SU-DHL-6 (cell line): ENCODE results near the gene SOCS3.

Experiments used
- H2AFZ ChIP-seq: fragments of 200-600 bp; sonication (generic); 2 replicates; pipeline ENCODE4 v1.6.1; 2014; ENCODE audit warnings: low read depth, mild to moderate bottlenecking, moderate library complexity, mixed read lengths, antibody characterized with exemption, low read length; ENCODE audit not compliant: severe bottlenecking
- H3F3A ChIP-seq: fragments of 200-600 bp; shearing (Covaris generic); 2 replicates; pipeline ENCODE4 v1.6.0; 2016; ENCODE audit warnings: antibody characterized with exemption, mild to moderate bottlenecking; ENCODE audit not compliant: insufficient read depth
- H3K27ac ChIP-seq: fragments of 200-600 bp; sonication (generic); 2 replicates; pipeline ENCODE4 v1.5.1; 2016; ENCODE audit warnings: low read depth, mild to moderate bottlenecking, low read length, moderate library complexity, mixed read lengths
- H3K27me3 ChIP-seq: fragments of 200-600 bp; sonication (generic), shearing (Covaris generic); 2 replicates; pipeline ENCODE4 v1.6.0; 2014; ENCODE audit warnings: mild to moderate bottlenecking, low read length
- H3K36me3 ChIP-seq: fragments of 200-600 bp; sonication (generic); 2 replicates; pipeline ENCODE4 v1.6.1; 2014; ENCODE audit warnings: mild to moderate bottlenecking, low read length, mixed read lengths
- H3K4me2 ChIP-seq: fragments of 300-600, 200-600 bp; shearing (Covaris generic), sonication (generic); 2 replicates; pipeline ENCODE4 v1.6.0; 2014; ENCODE audit warnings: low read length, low read depth, mild to moderate bottlenecking; ENCODE audit not compliant: poor library complexity, severe bottlenecking
- H3K4me3 ChIP-seq: fragments of 200-600 bp; sonication (generic); 2 replicates; pipeline ENCODE4 v1.5.1; 2014; ENCODE audit warnings: antibody characterized with exemption, low read length, mild to moderate bottlenecking, mixed read lengths; ENCODE audit not compliant: insufficient read depth, poor library complexity, severe bottlenecking
- H3K79me2 ChIP-seq: fragments of 200-600 bp; sonication (generic); 2 replicates; pipeline ENCODE4 v1.6.1; 2014; ENCODE audit warnings: mild to moderate bottlenecking, low read length, moderate library complexity; ENCODE audit not compliant: insufficient read depth
- H3K9ac ChIP-seq: fragments of 200-600 bp; sonication (generic); 2 replicates; pipeline ENCODE4 v1.7.0; 2014; ENCODE audit warnings: mild to moderate bottlenecking, low read length
- H3K9me2 ChIP-seq: fragments of 200-600 bp; sonication (generic); replicated peaks from 2 replicates; pipeline ENCODE4 v1.6.1; 2014; ENCODE audit warnings: low read length; ENCODE audit not compliant: insufficient read depth
- H3K9me3 ChIP-seq: fragments of 200-600 bp; sonication (generic); 2 replicates; pipeline ENCODE4 v1.6.1; 2014; ENCODE audit warnings: low read length, mixed read lengths; ENCODE audit not compliant: insufficient read depth
- H4K20me1 ChIP-seq: fragments of 200-600 bp; sonication (generic); 2 replicates; pipeline ENCODE4 v1.6.1; 2014; ENCODE audit warnings: low read depth, mild to moderate bottlenecking, antibody characterized with exemption, low read length, moderate library complexity, mixed read lengths
- CTCF ChIP-seq: fragments of 200-600 bp; sonication (generic); IDR thresholded peaks from one replicate; pipeline ENCODE4 v1.5.1; 2017; ENCODE audit warnings: antibody characterized with exemption, mild to moderate bottlenecking, low read length, moderate library complexity; ENCODE audit not compliant: insufficient read depth, poor library complexity, severe bottlenecking
- EZH2phosphoT487 ChIP-seq: fragments of 200-600 bp; sonication (generic), shearing (Covaris generic); conservative IDR thresholded peaks from 2 replicates; pipeline ENCODE4 v1.6.1; 2018; ENCODE audit warnings: mild to moderate bottlenecking, antibody characterized with exemption, low read length, moderate library complexity, mixed read lengths

The SOCS3 gene

GRCh38 chr17:78400581-78401240 lies 40.8 kb upstream of the SOCS3 start:
- Histone ChIP-seq H3F3A (no peaks in the 10 kb centered on the region), H3K9ac (no peak overlapping the region), H3K4me2 (no peak overlapping the region), H3K9me2 (no peaks in the 10 kb centered on the region), H3K79me2 (no peaks in the 10 kb centered on the region), H3K27me3 (no peaks in the 10 kb centered on the region), H3K27ac (no peak overlapping the region), H3K4me3 (no peak overlapping the region), H3K36me3 (no peaks in the 10 kb centered on the region), H4K20me1 (no peaks in the 10 kb centered on the region), H2AFZ (no peak overlapping the region), H3K9me3 (no peaks in the 10 kb centered on the region)
- TF ChIP-seq EZH2phosphoT487: no peak
- no peak for TF ChIP-seq CTCF

GRCh38 chr17:78399693-78400144 lies 39.8 kb upstream of the SOCS3 start:
- Histone ChIP-seq H2AFZ (no peak overlapping the region), H3K4me3 (no peak overlapping the region), H3K27ac (no peak overlapping the region), H3K9ac (no peak overlapping the region), H3K9me2 (no peaks in the 10 kb centered on the region), H4K20me1 (no peaks in the 10 kb centered on the region), H3K27me3 (no peaks in the 10 kb centered on the region), H3K79me2 (no peaks in the 10 kb centered on the region; the same call in 1 of the 2 replicates), H3F3A (no peaks in the 10 kb centered on the region), H3K36me3 (no peaks in the 10 kb centered on the region), H3K4me2 (no peak overlapping the region), H3K9me3 (no peaks in the 10 kb centered on the region)
- TF ChIP-seq CTCF (no peak), EZH2phosphoT487 (no peak)

DNA sequence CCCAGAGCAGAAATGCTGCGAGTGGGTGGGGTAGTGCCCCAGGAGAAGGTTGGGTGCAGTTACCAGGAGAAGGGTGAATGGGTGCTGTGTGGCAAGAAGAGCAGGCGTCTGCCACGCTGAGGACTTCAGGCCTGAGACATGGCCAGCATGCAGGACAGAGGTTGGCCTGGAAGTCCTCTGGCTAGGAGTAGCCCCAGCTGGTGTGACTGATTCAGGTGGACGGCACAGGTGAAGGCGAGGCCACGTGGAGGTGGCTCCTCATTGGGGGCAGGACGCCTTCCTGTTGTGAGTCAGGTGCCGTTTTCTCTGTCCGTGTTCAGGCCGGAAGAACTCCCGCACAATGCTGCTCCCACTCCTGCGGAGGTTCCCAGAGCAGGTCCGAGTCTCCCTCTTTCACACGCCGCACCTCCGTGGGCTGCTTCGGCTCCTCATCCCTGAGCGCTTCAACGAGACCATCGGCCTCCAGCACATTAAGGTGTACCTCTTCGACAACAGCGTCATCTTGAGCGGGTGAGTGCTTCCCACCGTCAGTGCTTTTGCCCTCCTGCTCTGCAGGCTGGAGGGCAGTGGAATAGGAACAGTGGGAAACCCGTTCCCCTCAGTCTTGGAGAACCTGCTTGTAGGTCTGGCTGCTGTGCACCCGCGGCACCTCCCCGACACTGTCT lies 39.3 kb upstream of the SOCS3 start:
- Histone ChIP-seq H3K27me3 (no peaks in the 10 kb centered on the region), H3K9me2 (no peaks in the 10 kb centered on the region), H3K4me2 (no peak overlapping the region), H3K9ac (no peak overlapping the region), H3K79me2 (no peaks in the 10 kb centered on the region; the same call in 1 of the 2 replicates), H4K20me1 (no peaks in the 10 kb centered on the region), H3K4me3 (no peak overlapping the region), H3K9me3 (no peaks in the 10 kb centered on the region), H2AFZ (no peak overlapping the region), H3K36me3 (no peaks in the 10 kb centered on the region), H3F3A (no peaks in the 10 kb centered on the region), H3K27ac (no peak overlapping the region)
- TF ChIP-seq CTCF: no peak
- no peak for TF ChIP-seq EZH2phosphoT487
